ENCODE measurements around the gene DOK3. TPM values are rescaled to one million over a fixed set of nuclear protein-coding genes. Genes with fewer than 3 reads are reported as not detected.

Gene DOK3
- total and polyA plus RNA-seq, 2 of the 13 experiments (the other 11 are each of a cell fraction or from before 2014, with no cell fraction given): 1.4 to 1.5 TPM

DNA sequence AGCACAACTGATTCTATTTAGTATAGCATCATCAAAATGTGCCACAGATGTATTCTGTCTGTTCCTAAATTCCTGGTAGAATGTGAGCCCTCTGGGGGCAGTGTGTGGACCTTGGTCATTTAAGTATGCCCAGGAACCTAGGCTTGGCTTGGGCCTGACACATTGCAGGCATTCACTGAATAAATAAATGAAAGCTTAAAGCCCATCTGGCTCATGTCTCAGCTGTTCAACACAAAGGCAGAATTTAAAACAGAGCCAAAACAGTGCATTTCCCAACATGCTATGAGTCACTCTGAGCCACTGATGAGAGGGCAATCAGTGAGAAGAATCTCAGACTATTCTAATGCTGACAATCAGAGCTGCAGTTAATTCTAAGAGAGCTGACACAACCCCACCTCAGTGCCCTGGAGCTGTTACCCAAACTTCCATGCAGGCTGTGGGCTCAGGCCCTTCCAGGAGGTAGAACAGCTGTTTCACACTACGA is 36.7 kb upstream of the DOK3 start (continued):
- 0 out of 2 replicates have a peak, but pooled peaks have one; percentile 28 for TF ChIP-seq MEIS1 (CRISPR knock-in tag; IDR thresholded peaks at IDR 0.05; ENCODE audit: borderline replicate concordance)
- TF ChIP-seq ZNF660 (CRISPR knock-in tag; IDR thresholded peaks at IDR 0.05; ENCODE audit: borderline replicate concordance, low read depth): no peak
- no peak for TF ChIP-seq PAWR (CRISPR knock-in tag; IDR thresholded peaks at IDR 0.05; ENCODE audit: borderline replicate concordance)
- no peak for TF ChIP-seq HES4 (CRISPR knock-in tag; IDR thresholded peaks at IDR 0.05; ENCODE audit: borderline replicate concordance)
- TF ChIP-seq KLF15 (CRISPR knock-in tag; IDR thresholded peaks at IDR 0.05; ENCODE audit: borderline replicate concordance): no peak
- peak; percentile 87 for TF ChIP-seq PHF21A (CRISPR knock-in tag; IDR thresholded peaks at IDR 0.05)
- TF ChIP-seq, protein P1, sequence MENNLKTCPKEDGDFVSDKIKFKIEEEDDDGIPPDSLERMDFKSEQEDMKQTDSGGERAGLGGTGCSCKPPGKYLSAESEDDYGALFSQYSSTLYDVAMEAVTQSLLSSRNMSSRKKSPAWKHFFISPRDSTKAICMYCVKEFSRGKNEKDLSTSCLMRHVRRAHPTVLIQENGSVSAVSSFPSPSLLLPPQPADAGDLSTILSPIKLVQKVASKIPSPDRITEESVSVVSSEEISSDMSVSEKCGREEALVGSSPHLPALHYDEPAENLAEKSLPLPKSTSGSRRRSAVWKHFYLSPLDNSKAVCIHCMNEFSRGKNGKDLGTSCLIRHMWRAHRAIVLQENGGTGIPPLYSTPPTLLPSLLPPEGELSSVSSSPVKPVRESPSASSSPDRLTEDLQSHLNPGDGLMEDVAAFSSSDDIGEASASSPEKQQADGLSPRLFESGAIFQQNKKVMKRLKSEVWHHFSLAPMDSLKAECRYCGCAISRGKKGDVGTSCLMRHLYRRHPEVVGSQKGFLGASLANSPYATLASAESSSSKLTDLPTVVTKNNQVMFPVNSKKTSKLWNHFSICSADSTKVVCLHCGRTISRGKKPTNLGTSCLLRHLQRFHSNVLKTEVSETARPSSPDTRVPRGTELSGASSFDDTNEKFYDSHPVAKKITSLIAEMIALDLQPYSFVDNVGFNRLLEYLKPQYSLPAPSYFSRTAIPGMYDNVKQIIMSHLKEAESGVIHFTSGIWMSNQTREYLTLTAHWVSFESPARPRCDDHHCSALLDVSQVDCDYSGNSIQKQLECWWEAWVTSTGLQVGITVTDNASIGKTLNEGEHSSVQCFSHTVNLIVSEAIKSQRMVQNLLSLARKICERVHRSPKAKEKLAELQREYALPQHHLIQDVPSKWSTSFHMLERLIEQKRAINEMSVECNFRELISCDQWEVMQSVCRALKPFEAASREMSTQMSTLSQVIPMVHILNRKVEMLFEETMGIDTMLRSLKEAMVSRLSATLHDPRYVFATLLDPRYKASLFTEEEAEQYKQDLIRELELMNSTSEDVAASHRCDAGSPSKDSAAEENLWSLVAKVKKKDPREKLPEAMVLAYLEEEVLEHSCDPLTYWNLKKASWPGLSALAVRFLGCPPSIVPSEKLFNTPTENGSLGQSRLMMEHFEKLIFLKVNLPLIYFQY (CRISPR knock-in tag; IDR thresholded peaks at IDR 0.05; ENCODE audit: borderline replicate concordance): no peak
- TF ChIP-seq RBFOX2 (IDR thresholded peaks at IDR 0.05; ENCODE audit: low read depth, low read length): no peak
- TF ChIP-seq ZFP36 (IDR thresholded peaks at IDR 0.05; ENCODE audit: borderline replicate concordance, low read depth, low read length, partially characterized antibody): no peak
- TF ChIP-seq MEIS2 (CRISPR knock-in tag; IDR thresholded peaks at IDR 0.05): no peak
- TF ChIP-seq JUN (CRISPR knock-in tag; IDR thresholded peaks at IDR 0.05): peak; percentile 79; the same call in 1 of the 2 replicates
- no peak for TF ChIP-seq SMARCC2 (IDR thresholded peaks at IDR 0.05)
- TF ChIP-seq DNMT3B (CRISPR knock-in tag; conservative IDR thresholded peaks at IDR 0.05): peak; percentile 63; the same call in 1 of the 2 replicates
- TF ChIP-seq, protein P2, sequence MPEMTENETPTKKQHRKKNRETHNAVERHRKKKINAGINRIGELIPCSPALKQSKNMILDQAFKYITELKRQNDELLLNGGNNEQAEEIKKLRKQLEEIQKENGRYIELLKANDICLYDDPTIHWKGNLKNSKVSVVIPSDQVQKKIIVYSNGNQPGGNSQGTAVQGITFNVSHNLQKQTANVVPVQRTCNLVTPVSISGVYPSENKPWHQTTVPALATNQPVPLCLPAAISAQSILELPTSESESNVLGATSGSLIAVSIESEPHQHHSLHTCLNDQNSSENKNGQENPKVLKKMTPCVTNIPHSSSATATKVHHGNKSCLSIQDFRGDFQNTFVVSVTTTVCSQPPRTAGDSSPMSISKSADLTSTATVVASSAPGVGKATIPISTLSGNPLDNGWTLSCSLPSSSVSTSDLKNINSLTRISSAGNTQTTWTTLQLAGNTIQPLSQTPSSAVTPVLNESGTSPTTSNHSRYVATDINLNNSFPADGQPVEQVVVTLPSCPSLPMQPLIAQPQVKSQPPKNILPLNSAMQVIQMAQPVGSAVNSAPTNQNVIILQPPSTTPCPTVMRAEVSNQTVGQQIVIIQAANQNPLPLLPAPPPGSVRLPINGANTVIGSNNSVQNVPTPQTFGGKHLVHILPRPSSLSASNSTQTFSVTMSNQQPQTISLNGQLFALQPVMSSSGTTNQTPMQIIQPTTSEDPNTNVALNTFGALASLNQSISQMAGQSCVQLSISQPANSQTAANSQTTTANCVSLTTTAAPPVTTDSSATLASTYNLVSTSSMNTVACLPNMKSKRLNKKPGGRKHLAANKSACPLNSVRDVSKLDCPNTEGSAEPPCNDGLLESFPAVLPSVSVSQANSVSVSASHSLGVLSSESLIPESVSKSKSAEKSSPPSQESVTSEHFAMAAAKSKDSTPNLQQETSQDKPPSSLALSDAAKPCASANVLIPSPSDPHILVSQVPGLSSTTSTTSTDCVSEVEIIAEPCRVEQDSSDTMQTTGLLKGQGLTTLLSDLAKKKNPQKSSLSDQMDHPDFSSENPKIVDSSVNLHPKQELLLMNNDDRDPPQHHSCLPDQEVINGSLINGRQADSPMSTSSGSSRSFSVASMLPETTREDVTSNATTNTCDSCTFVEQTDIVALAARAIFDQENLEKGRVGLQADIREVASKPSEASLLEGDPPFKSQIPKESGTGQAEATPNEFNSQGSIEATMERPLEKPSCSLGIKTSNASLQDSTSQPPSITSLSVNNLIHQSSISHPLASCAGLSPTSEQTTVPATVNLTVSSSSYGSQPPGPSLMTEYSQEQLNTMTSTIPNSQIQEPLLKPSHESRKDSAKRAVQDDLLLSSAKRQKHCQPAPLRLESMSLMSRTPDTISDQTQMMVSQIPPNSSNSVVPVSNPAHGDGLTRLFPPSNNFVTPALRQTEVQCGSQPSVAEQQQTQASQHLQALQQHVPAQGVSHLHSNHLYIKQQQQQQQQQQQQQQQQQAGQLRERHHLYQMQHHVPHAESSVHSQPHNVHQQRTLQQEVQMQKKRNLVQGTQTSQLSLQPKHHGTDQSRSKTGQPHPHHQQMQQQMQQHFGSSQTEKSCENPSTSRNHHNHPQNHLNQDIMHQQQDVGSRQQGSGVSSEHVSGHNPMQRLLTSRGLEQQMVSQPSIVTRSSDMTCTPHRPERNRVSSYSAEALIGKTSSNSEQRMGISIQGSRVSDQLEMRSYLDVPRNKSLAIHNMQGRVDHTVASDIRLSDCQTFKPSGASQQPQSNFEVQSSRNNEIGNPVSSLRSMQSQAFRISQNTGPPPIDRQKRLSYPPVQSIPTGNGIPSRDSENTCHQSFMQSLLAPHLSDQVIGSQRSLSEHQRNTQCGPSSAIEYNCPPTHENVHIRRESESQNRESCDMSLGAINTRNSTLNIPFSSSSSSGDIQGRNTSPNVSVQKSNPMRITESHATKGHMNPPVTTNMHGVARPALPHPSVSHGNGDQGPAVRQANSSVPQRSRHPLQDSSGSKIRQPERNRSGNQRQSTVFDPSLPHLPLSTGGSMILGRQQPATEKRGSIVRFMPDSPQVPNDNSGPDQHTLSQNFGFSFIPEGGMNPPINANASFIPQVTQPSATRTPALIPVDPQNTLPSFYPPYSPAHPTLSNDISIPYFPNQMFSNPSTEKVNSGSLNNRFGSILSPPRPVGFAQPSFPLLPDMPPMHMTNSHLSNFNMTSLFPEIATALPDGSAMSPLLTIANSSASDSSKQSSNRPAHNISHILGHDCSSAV (CRISPR knock-in tag; IDR thresholded peaks at IDR 0.05; ENCODE audit: borderline replicate concordance): no peak
- no peak for TF ChIP-seq ZNF564 (CRISPR knock-in tag; IDR thresholded peaks at IDR 0.05)
- TF ChIP-seq ZNF883 (CRISPR knock-in tag; IDR thresholded peaks at IDR 0.05; ENCODE audit: not compliant biosample characterization): no peak
- TF ChIP-seq FOXK1 (CRISPR knock-in tag; IDR thresholded peaks at IDR 0.05; ENCODE audit: borderline replicate concordance, low read depth): no peak
- no peak for TF ChIP-seq SOX6 (IDR thresholded peaks at IDR 0.05)
- peak; percentile 87 for TF ChIP-seq SOX6 (CRISPR knock-in tag; IDR thresholded peaks at IDR 0.05)
